GM19239 (cell line): Measurements from ENCODE around the gene CTRB1.

Source experiments
- DNase-seq: peaks from one replicate; pipeline ENCODE4 v3.0.0; 2011; ENCODE audit warnings: low spot score; ENCODE audit not compliant: insufficient read length
- FAIRE-seq: peaks from 2 replicates; lab custom pipeline; 2011; peaks lifted over from hg19 to GRCh38; lab: Jason Lieb, UNC

CTRB1 gene

GRCh38 chr16:75218256-75219076 lies at the start of gene CTRB1:
CTRB1 (plus strand) TSS chr16:75218988; CDS start chr16:75219008, 20 bp downstream.
- peak; percentile 61 for DNase-seq
- FAIRE-seq, result peak; percentile 49

GRCh38 chr16:75169899-75170405 lies 48.8 kb upstream of the CTRB1 start:
- FAIRE-seq, result no peak
- no peak for DNase-seq

GRCh38 chr16:75172578-75172977 lies 46.2 kb upstream of the CTRB1 start:
- DNase-seq, result no peak
- FAIRE-seq, result no peak

- FAIRE-seq (no peak), DNase-seq (no peak)
Measured at GRCh38 chr16:75175074-75175473, 43.7 kb upstream of the CTRB1 start.

- FAIRE-seq (no peak), DNase-seq (no peak)
Measured at GRCh38 chr16:75176926-75177325, 41.9 kb upstream of the CTRB1 start.

GRCh38 chr16:75179208-75179607 lies 39.6 kb upstream of the CTRB1 start:
- DNase-seq (no peak), FAIRE-seq (peak; percentile 31)

GRCh38 chr16:75181630-75182029 lies 37.2 kb upstream of the CTRB1 start:
- DNase-seq, result no peak

GRCh38 chr16:75188832-75189477 lies 29.8 kb upstream of the CTRB1 start:
- no peak for DNase-seq
- FAIRE-seq, result no peak

More at GRCh38 chr16:75181630-75182029, 37.2 kb upstream of the CTRB1 start:
- no peak for FAIRE-seq

GRCh38 chr16:75189638-75190245 lies 29.0 kb upstream of the CTRB1 start:
- no peak for DNase-seq
- FAIRE-seq, result no peak

- FAIRE-seq, result no peak
- no peak for DNase-seq
Measured at GRCh38 chr16:75192606-75193264, 26.1 kb upstream of the CTRB1 start.

GRCh38 chr16:75193265-75193650 lies 25.5 kb upstream of the CTRB1 start:
- DNase-seq (no peak), FAIRE-seq (no peak)

GRCh38 chr16:75193730-75194444 lies 24.9 kb upstream of the CTRB1 start:
- no peak for FAIRE-seq
- DNase-seq, result no peak

- no peak for FAIRE-seq
- DNase-seq, result no peak
Measured at GRCh38 chr16:75195811-75196790, 22.7 kb upstream of the CTRB1 start.

- DNase-seq (no peak), FAIRE-seq (no peak)
Measured at GRCh38 chr16:75196836-75197235, 22.0 kb upstream of the CTRB1 start.

- FAIRE-seq, result no peak
- DNase-seq, result no peak
Measured at GRCh38 chr16:75197522-75198134, 21.2 kb upstream of the CTRB1 start.

GRCh38 chr16:75198135-75198600 lies 20.6 kb upstream of the CTRB1 start:
- FAIRE-seq, result no peak
- DNase-seq, result no peak

GRCh38 chr16:75202069-75202590 lies 16.7 kb upstream of the CTRB1 start:
- FAIRE-seq (no peak), DNase-seq (no peak)

GRCh38 chr16:75203096-75203495 lies 15.7 kb upstream of the CTRB1 start:
- no peak for DNase-seq
- no peak for FAIRE-seq
